Mesendoderm (in vitro differentiated cells): ENCODE measurements around the gene ADIG.
A peak's percentile ranks its signal among the peaks of the same experiment; 100 is the strongest.

Source experiments
- DNase-seq: peaks from one replicate; pipeline ENCODE4 v3.0.0; 2013
- H2AK5ac ChIP-seq: 2 replicates; pipeline ENCODE4 v1.6.1; 2013; ENCODE audit warnings: low read length, inconsistent platforms
- H2BK120ac ChIP-seq: 2 replicates; pipeline ENCODE4 v1.6.1; 2013; ENCODE audit warnings: low read depth, mild to moderate bottlenecking, low read length, moderate library complexity, mixed read lengths
- H2BK15ac ChIP-seq: replicated peaks from 2 replicates; pipeline ENCODE4 v1.6.1; 2013; ENCODE audit warnings: low read depth, mild to moderate bottlenecking, moderate library complexity
- H2BK5ac ChIP-seq: 2 replicates; pipeline ENCODE4 v1.6.1; 2013; ENCODE audit warnings: low read length, inconsistent platforms
- H3K18ac ChIP-seq: 2 replicates; pipeline ENCODE4 v1.6.1; 2013; ENCODE audit warnings: mild to moderate bottlenecking, low read length, mixed read lengths
- H3K23ac ChIP-seq: one replicate; pipeline ENCODE4 v1.6.1; 2013; ENCODE audit warnings: low read length
- H3K27ac ChIP-seq: 2 replicates; pipeline ENCODE4 v1.5.1; 2013; ENCODE audit warnings: low read depth, mild to moderate bottlenecking, inconsistent platforms, low read length, moderate library complexity
- H3K27me3 ChIP-seq: 2 replicates; pipeline ENCODE4 v1.6.1; 2013; ENCODE audit warnings: low read length, control low read depth, mild to moderate bottlenecking, inconsistent platforms; ENCODE audit not compliant: insufficient read depth, poor library complexity
- H3K36me3 ChIP-seq: 2 replicates; pipeline ENCODE4 v1.6.1; 2013; ENCODE audit warnings: low read length, inconsistent platforms; ENCODE audit not compliant: control insufficient read depth, insufficient read depth
- H3K4ac ChIP-seq: one replicate; pipeline ENCODE4 v1.6.1; 2013; ENCODE audit warnings: low read depth, mild to moderate bottlenecking, low read length, moderate library complexity
- H3K4me1 ChIP-seq: 2 replicates; pipeline ENCODE4 v1.6.1; 2013; ENCODE audit warnings: low read depth, low read length, inconsistent platforms; ENCODE audit not compliant: control insufficient read depth
- H3K4me2 ChIP-seq: 2 replicates; pipeline ENCODE4 v1.6.1; 2013; ENCODE audit warnings: low read length
- H3K4me3 ChIP-seq: 2 replicates; pipeline ENCODE4 v1.5.1; 2013; ENCODE audit warnings: mild to moderate bottlenecking, low read length
- H3K56ac ChIP-seq: one replicate; pipeline ENCODE4 v1.6.1; 2013; ENCODE audit warnings: low read length
- H3K79me1 ChIP-seq: 2 replicates; pipeline ENCODE4 v1.6.1; 2013; ENCODE audit warnings: low read length, inconsistent platforms
- H3K79me2 ChIP-seq: 2 replicates; pipeline ENCODE4 v1.6.1; 2013; ENCODE audit warnings: mild to moderate bottlenecking, low read length; ENCODE audit not compliant: control insufficient read depth, insufficient read depth
- H3K9ac ChIP-seq: 2 replicates; pipeline ENCODE4 v1.6.1; 2013; ENCODE audit warnings: low read length, inconsistent platforms
- H4K5ac ChIP-seq: one replicate; pipeline ENCODE4 v1.6.1; 2013; ENCODE audit warnings: low read length
- H4K8ac ChIP-seq: one replicate; pipeline ENCODE4 v1.6.1; 2013; ENCODE audit warnings: low read depth, mild to moderate bottlenecking, control low read depth, low read length, moderate library complexity
- WGBS: extraction: QIAGEN DNeasy Blood & Tissue Kit; methylation state at CpG from one replicate; pipeline ENCODE4 v1.1.7; 2013; ENCODE audit warnings: low lambda C conversion rate, missing lambda C conversion rate; ENCODE audit not compliant: insufficient coverage; ENCODE audit errors: extremely low coverage; 5-methylcytosine and 5-hydroxymethylcytosine counted together

The ADIG gene

DNA sequence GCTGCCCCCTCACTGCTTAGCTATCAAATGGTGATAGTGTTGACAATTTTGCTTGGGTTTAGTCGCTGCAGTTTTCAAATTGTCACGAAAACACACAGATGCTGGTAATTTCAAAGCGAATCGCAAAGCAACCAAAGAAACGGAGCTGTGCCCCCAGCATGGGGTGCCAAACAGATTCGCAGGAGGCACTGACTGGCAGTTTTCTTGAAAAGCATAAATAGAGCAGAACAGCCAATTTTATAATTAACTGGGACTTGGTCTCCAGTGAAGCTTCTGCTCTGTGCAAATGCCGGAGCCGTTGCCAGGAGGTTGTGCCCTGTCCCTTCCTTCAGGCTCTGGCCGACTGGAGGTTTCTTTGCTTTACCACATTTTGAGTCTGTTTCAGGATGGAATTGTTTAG lies 39.4 kb downstream of the ADIG start:
- DNase-seq = no peak
- Histone ChIP-seq H3K9ac (peak overlapping the region; percentile 9), H2BK120ac (no peak overlapping the region), H3K27me3 (no peaks in the 10 kb centered on the region), H3K18ac (no peak overlapping the region), H3K79me1 (peaks cover 8% of the 10 kb centered on the region), H3K4ac (no peak overlapping the region), H4K5ac (no peak overlapping the region), H3K56ac (peak overlapping the region; percentile 44), H2AK5ac (no peak overlapping the region), H4K8ac (no peak overlapping the region), H3K4me2 (no peak overlapping the region), H3K23ac (no peak overlapping the region), H3K4me3 (no peak overlapping the region), H2BK15ac (no peak overlapping the region), H3K79me2 (peaks cover 4% of the 10 kb centered on the region), H3K4me1 (peaks cover 7% of the 10 kb centered on the region), H2BK5ac (no peak overlapping the region), H3K36me3 (peaks cover 2% of the 10 kb centered on the region), H3K27ac (no peak overlapping the region)
- no CpG with 5 or more reads among the region's 9 CpGs for WGBS

DNA sequence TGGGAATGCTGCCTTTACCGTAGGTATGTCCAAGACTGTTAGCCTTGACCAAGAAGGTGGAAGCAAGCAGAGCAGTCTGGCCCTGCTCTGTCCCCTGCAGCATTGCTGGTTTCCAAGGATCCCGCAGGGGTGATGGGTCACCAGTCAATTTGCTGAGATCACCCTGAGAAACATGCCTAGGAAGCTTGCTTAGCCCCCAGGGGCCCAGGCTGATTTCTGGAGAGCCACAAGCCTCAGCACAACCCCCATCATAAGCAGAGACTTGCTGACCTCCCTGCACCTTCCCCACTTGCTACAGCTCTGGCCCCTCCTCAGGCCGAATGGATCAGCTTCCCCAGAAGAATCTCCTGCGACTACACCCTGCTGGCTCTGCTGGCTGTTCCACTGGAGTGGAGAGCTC lies 42.1 kb downstream of the ADIG start:
- peaks cover 5% of the 10 kb centered on the region for H3K36me3 ChIP-seq
- no peak overlapping the region for H4K8ac ChIP-seq
- no peak overlapping the region for H3K18ac ChIP-seq
- H2AK5ac ChIP-seq = no peak overlapping the region
- peaks cover 7% of the 10 kb centered on the region for H3K4me1 ChIP-seq
- H3K9ac ChIP-seq = no peak overlapping the region
- H3K79me2 ChIP-seq = peaks cover 4% of the 10 kb centered on the region
- no peak overlapping the region for H3K23ac ChIP-seq
- H3K4me2 ChIP-seq = no peak overlapping the region
- no peak overlapping the region for H2BK120ac ChIP-seq
- H3K4me3 ChIP-seq = no peak overlapping the region
- H3K79me1 ChIP-seq = peaks cover 4% of the 10 kb centered on the region
- no peak for DNase-seq
- H3K27ac ChIP-seq = no peak overlapping the region
- WGBS = no CpG with 5 or more reads among the region's 4 CpGs
- no peak overlapping the region for H2BK15ac ChIP-seq
- H3K27me3 ChIP-seq = no peaks in the 10 kb centered on the region
- no peak overlapping the region for H3K56ac ChIP-seq
- no peak overlapping the region for H2BK5ac ChIP-seq
- no peak overlapping the region for H4K5ac ChIP-seq
- no peak overlapping the region for H3K4ac ChIP-seq

DNA sequence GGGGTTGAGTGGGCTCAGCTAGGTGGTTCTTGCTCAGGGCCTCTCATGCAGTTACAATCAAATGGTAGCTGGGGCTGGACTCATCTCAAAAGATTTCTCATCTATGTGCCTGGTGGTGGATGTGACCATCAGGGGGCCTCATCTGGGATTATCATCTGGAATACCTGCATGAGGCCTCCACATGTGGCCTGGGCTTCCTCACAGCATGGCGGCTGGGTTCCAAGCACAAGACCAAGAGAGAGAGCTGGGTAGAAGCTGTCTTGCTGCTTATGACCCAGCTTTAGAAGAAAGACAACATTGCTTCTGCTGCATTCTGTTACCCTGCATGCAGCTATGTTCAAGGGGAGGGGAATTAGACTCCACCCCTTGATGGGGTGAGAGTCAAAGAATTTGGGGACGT lies 43.1 kb downstream of the ADIG start:
- Histone ChIP-seq H2BK5ac (no peak overlapping the region), H3K4ac (no peak overlapping the region), H4K5ac (no peak overlapping the region), H3K79me2 (peaks cover 4% of the 10 kb centered on the region), H3K4me2 (no peak overlapping the region), H3K56ac (no peak overlapping the region), H3K4me1 (peaks cover 7% of the 10 kb centered on the region), H4K8ac (no peak overlapping the region), H2AK5ac (no peak overlapping the region), H3K79me1 (peaks cover 4% of the 10 kb centered on the region), H3K27ac (no peak overlapping the region), H3K36me3 (peaks cover 5% of the 10 kb centered on the region), H2BK15ac (no peak overlapping the region), H3K27me3 (no peaks in the 10 kb centered on the region), H3K9ac (no peak overlapping the region), H2BK120ac (no peak overlapping the region), H3K23ac (no peak overlapping the region), H3K18ac (no peak overlapping the region), H3K4me3 (no peak overlapping the region)
- WGBS = no CpG with 5 or more reads among the region's 2 CpGs
- DNase-seq = no peak

DNA sequence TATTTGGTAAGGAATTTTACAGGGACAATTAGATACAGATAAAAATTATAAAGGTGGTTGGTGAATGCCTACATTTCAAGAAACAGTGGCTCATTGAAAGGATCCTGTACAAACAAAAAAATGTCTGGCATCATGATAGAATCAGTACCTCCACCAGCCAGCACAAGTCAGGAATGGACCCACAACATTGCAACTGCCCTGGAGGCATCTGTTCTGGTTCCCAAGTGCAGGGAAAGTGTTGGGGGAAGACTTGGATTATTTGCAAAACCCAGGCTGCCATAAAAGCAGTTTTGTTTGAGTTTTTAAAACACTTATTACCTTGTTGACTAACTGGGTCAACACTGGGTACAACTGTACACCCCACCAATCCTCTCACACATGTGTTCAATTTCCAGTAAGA lies 44.9 kb downstream of the ADIG start:
- Histone ChIP-seq H3K79me1 (peaks cover 2% of the 10 kb centered on the region), H3K4me1 (no peaks in the 10 kb centered on the region), H4K8ac (no peak overlapping the region), H3K27me3 (no peaks in the 10 kb centered on the region), H3K4me2 (no peak overlapping the region), H3K4me3 (no peak overlapping the region), H3K36me3 (peaks cover 5% of the 10 kb centered on the region), H3K79me2 (no peaks in the 10 kb centered on the region), H3K18ac (no peak overlapping the region), H3K4ac (no peak overlapping the region), H3K9ac (no peak overlapping the region), H3K56ac (no peak overlapping the region), H3K23ac (no peak overlapping the region), H2AK5ac (no peak overlapping the region), H2BK5ac (no peak overlapping the region), H2BK15ac (no peak overlapping the region), H4K5ac (no peak overlapping the region), H3K27ac (no peak overlapping the region), H2BK120ac (no peak overlapping the region)
- DNase-seq = no peak

DNA sequence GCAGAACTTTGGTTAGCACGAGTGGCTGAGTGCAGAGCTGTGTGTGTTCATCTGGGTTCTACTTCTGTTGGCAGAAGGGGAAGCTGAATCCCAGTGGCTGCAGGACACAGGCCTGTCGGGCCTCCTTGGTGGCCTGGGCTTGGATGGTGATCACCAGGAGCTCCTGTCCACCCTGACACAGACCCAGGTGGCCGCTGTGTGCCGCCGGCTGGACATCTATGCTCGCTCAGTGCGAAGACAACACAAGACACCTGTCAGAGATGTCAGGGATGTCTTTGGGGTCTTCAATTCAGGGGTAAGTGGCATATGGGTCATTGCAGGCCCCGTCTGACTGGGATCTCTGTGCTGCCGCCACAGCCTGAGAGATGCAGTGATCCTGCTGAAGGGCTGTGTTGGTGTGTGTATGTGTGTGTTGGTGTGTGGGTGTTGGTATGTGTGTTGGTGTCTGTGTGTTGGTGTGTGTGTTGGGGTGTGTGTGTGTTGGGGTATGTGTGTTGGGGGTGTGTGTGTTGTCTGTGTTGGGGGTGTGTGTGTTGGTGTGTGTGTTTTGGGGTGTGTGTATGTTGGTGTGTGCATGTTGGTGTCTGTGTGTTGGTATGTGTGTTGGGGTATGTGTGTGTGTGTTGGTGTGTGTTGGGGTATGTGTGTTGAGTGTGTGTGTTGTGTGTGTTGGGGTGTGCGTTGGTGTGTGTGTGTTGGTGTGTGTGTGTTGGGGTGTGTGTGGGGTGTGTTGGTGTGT lies 46.1 kb downstream of the ADIG start:
- Histone ChIP-seq H3K56ac (no peak overlapping the region), H3K4me3 (no peak overlapping the region), H2BK120ac (no peak overlapping the region), H2AK5ac (no peak overlapping the region), H3K9ac (no peak overlapping the region), H3K23ac (no peak overlapping the region), H3K27ac (no peak overlapping the region), H4K5ac (no peak overlapping the region), H3K4me2 (no peak overlapping the region), H2BK15ac (no peak overlapping the region), H3K4ac (no peak overlapping the region), H3K18ac (no peak overlapping the region), H3K79me2 (no peaks in the 10 kb centered on the region), H3K79me1 (peaks cover 2% of the 10 kb centered on the region), H4K8ac (no peak overlapping the region), H2BK5ac (no peak overlapping the region), H3K27me3 (no peaks in the 10 kb centered on the region), H3K4me1 (no peaks in the 10 kb centered on the region), H3K36me3 (peaks cover 5% of the 10 kb centered on the region)
- no peak for DNase-seq
- WGBS = no CpG with 5 or more reads among the region's 10 CpGs
